HepG2 (cell line): ENCODE results near the gene CABP2.

Source experiments
- CENPT ChIP-seq: sonication (generic); formaldehyde crosslinking; IDR thresholded peaks from 2 replicates; pipeline ENCODE4 v1.8.0; 2022; ENCODE audit warnings: low read depth, mild to moderate bottlenecking, moderate library complexity, missing genetic modification reagents
- EP300 ChIP-seq, 3 experiments: sonication (generic) in 1 of 3; formaldehyde crosslinking in 1 of 3; IDR thresholded peaks; 2 replicates each; pipeline versions ENCODE4 v1.5.1 to v1.6.1; 2011 to 2020; ENCODE audit warnings: low read depth in 2 of 3, low read length in 2 of 3, borderline replicate concordance in 1 of 3, improper control_type of control experiment in 1 of 3, mild to moderate bottlenecking in 1 of 3, missing genetic modification reagents in 1 of 3, moderate library complexity in 1 of 3
- KDM5B ChIP-seq: sonication (generic); formaldehyde crosslinking; IDR thresholded peaks from 2 replicates; pipeline ENCODE4 v1.4.0; 2020; ENCODE audit warnings: missing genetic modification reagents, mild to moderate bottlenecking, borderline replicate concordance
- MTF2 ChIP-seq: sonication (generic); formaldehyde crosslinking; IDR thresholded peaks from 2 replicates; pipeline ENCODE4 v1.5.0; 2020; ENCODE audit warnings: missing genetic modification reagents, borderline replicate concordance
- ZBTB8A ChIP-seq: sonication (generic); formaldehyde crosslinking; IDR thresholded peaks from 2 replicates; pipeline ENCODE4 v1.4.0; 2020; ENCODE audit warnings: mild to moderate bottlenecking, low read depth, missing genetic modification reagents, borderline replicate concordance
- ZFP90 ChIP-seq: sonication (generic); formaldehyde crosslinking; IDR thresholded peaks from 2 replicates; pipeline ENCODE4 v1.8.0; 2022; ENCODE audit warnings: missing genetic modification reagents, mild to moderate bottlenecking, inconsistent platforms, borderline replicate concordance
- ZNF121 ChIP-seq: sonication (generic); formaldehyde crosslinking; IDR thresholded peaks from 2 replicates; pipeline ENCODE4 v1.5.0; 2020; ENCODE audit warnings: mild to moderate bottlenecking, missing genetic modification reagents
- ZNF30 ChIP-seq: sonication (generic); formaldehyde crosslinking; IDR thresholded peaks from 2 replicates; pipeline ENCODE4 v1.5.0; 2020; ENCODE audit warnings: mild to moderate bottlenecking, missing genetic modification reagents
- TF ChIP-seq, protein P1 (sequence below): sonication (generic); formaldehyde crosslinking; IDR thresholded peaks from 2 replicates; pipeline ENCODE4 v1.5.0; 2020; ENCODE audit warnings: mild to moderate bottlenecking, missing genetic modification reagents, moderate library complexity

DNA sequence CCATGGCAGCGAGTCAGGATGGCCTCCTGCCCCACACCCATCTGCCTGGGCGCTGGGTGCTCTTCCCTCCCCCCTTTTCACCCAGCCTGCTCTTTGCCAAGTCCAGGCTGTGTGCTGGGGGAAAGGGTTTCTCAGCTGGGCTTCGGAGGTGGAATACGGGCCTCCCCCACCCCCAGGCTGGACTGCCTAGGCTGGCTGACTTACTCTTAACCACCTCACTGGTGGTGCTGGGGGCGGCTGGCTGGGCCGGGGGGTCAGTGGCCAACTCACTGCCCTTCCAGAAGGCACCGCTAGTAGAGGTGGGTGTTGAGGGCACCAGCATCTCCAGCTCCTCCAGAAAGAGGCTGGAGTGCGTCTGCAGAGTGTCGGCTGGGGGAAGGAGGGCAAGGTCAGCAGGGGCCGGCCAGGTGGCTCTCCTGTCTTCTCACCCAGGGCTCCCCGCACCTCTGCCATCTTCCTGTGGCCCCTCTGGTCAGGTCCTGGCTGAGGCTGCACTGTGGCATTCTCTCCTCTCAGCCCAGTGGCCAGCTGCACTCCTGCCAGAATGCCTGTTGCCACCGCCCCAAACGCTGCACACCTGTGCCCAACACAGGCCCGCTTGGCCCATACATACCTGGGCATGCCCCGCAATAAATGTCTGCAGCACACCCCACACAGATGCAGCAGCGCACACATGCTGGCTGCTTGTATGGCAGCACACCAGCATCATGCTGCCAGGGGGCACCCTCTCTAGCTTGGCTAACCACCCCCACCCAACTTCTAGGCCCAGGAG, 27.8 kb downstream of the CABP2 start:
- no peak for TF ChIP-seq ZNF121 (CRISPR knock-in tag)
- TF ChIP-seq CENPT (CRISPR knock-in tag): no peak
- TF ChIP-seq ZNF30 (CRISPR knock-in tag): no peak
- TF ChIP-seq, protein P1, sequence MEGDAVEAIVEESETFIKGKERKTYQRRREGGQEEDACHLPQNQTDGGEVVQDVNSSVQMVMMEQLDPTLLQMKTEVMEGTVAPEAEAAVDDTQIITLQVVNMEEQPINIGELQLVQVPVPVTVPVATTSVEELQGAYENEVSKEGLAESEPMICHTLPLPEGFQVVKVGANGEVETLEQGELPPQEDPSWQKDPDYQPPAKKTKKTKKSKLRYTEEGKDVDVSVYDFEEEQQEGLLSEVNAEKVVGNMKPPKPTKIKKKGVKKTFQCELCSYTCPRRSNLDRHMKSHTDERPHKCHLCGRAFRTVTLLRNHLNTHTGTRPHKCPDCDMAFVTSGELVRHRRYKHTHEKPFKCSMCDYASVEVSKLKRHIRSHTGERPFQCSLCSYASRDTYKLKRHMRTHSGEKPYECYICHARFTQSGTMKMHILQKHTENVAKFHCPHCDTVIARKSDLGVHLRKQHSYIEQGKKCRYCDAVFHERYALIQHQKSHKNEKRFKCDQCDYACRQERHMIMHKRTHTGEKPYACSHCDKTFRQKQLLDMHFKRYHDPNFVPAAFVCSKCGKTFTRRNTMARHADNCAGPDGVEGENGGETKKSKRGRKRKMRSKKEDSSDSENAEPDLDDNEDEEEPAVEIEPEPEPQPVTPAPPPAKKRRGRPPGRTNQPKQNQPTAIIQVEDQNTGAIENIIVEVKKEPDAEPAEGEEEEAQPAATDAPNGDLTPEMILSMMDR (CRISPR knock-in tag): no peak
- no peak for TF ChIP-seq KDM5B (CRISPR knock-in tag)
- no peak for TF ChIP-seq ZBTB8A (CRISPR knock-in tag)
- no peak for TF ChIP-seq EP300 (IDR thresholded peaks at IDR 0.05; ENCODE audit: low read depth in 2 of 2, low read length in 2 of 2)
- no peak for TF ChIP-seq EP300 (CRISPR knock-in tag; IDR thresholded peaks at IDR 0.05; ENCODE audit: borderline replicate concordance)
- TF ChIP-seq ZFP90 (CRISPR knock-in tag): no peak
- no peak for TF ChIP-seq MTF2 (CRISPR knock-in tag)
